Right cardiac atrium (tissue), 5 donors: ENCODE data around the gene TNIP1. TPM values are rescaled to one million over a fixed set of nuclear protein-coding genes. Genes with fewer than 3 reads are reported as not detected.

ENCODE experiments used
- ATAC-seq, 2 donors: fragments of 200-7000 bp; cut with Tn5 transposase; one replicate each; pipeline versions ENCODE4 v1.8.0 to v1.9.1; 2020; ENCODE audit warnings: moderate library complexity in 2 of 2, mild to moderate bottlenecking in 1 of 2
- DNase-seq, 3 donors: peaks; one replicate each; pipeline ENCODE4 v3.0.0-alpha.2; 2020
- H3K27ac ChIP-seq: one replicate; pipeline ENCODE4 v1.5.1; 2013; ENCODE audit warnings: mild to moderate bottlenecking, low read length, control low read depth, moderate library complexity
- H3K27me3 ChIP-seq: one replicate; pipeline ENCODE4 v1.6.1; 2013; ENCODE audit not compliant: control insufficient read depth, insufficient read depth
- H3K4me1 ChIP-seq: one replicate; pipeline ENCODE4 v1.6.1; 2013; ENCODE audit warnings: low read length; ENCODE audit not compliant: control insufficient read depth, insufficient read depth
- H3K4me3 ChIP-seq: one replicate; pipeline ENCODE4 v1.5.1; 2013; ENCODE audit warnings: low read length, control low read depth
- H3K9me3 ChIP-seq: one replicate; pipeline ENCODE4 v1.6.1; 2013; ENCODE audit warnings: low read length; ENCODE audit not compliant: control insufficient read depth
- WGBS: extraction: QIAGEN DNeasy Blood & Tissue Kit; methylation state at CpG from one replicate; pipeline ENCODE4 v1.1.7; 2013; 5-methylcytosine and 5-hydroxymethylcytosine counted together
- intact Hi-C, 4 donors: fragments of 100-400 bp; cut with DNase I; formaldehyde crosslinking; loops; one replicate each; pipeline versions ENCODE4 v1.11.0 to v1.14.0; 2022 to 2023
- polyA plus RNA-seq: library from polyadenylated mRNA; stranded (reverse); fragments of 200-250 nt; gene quantifications from one replicate; pipeline ENCODE4 v1.2.3, GENCODE V29; 2013
- total RNA-seq, 4 donors: library from RNA; stranded (reverse); fragmentation: NEBNext Ultra II Directional; extraction: Animal tissue kit (Norgen Biotek cat#: 25700); gene quantifications; one replicate each; pipeline ENCODE4 v1.2.1, GENCODE V29; 2021
- donor health status: healthy with polysubstance abuse.
- donor health status: DM: no; HTN: yes; CAD: no.
- donor health status: DM: no; HTN: no; CAD: no.
- donor health status: DM: no; HTN: yes; CAD: no; lungs with severe emphysema.
- donor health status: DM: yes; HTN: yes; CAD: no.

TNIP1 gene
- total and polyA plus RNA-seq, 5 donors, result 71.5 to 98.2 (median 77.5) TPM

DNA sequence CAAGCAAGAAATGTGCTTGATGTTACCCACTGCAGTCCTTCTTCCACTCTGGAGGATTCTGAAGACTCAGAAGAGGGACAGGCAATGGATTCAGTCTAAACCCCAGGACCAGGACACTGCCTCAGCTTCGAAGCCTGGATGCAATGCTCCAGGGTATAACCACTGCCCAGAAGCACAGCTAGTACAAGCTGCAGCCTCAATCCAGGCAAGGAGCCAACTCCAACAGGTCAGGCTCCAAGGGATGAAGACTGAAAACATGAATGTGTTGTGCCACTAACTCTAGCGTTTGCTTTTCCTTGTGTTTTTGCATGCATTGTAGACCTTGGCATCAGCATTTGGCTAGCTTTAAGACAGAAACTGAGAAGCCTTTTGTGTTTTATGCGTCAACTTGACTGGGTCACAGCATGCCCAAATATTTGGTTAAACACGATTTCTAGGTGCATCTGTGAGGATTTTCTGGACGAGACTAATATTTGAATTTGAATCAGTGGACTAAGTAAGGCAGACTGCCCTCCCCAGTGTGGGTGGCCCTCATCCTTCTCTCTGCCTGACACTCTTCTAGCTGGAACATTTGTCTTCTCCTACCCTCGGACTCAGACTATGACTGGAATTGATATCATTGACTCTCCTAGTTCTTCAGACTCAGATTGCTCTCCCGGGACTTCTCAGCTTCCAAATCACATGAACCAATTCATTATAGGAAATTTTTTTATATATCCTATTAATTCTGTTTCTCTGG, 81.0 kb downstream of the TNIP1 start:
- peak; percentile 85 to 90 for ATAC-seq
- 36% methylated on average over 7 of the region's 7 CpGs for WGBS
- Histone ChIP-seq H3K27me3 (no peaks in the 10 kb centered on the region), H3K27ac (no peak overlapping the region), H3K9me3 (no peaks in the 10 kb centered on the region), H3K4me1 (peaks cover 3% of the 10 kb centered on the region), H3K4me3 (no peak overlapping the region)
- peak; percentile 75 to 91 (median 82) for DNase-seq
- intact Hi-C loops, result loop anchor here (5.0 kb wide), 4 partner anchors 42 to 117 kb away; no protein-coding TSS in a partner anchor

DNA sequence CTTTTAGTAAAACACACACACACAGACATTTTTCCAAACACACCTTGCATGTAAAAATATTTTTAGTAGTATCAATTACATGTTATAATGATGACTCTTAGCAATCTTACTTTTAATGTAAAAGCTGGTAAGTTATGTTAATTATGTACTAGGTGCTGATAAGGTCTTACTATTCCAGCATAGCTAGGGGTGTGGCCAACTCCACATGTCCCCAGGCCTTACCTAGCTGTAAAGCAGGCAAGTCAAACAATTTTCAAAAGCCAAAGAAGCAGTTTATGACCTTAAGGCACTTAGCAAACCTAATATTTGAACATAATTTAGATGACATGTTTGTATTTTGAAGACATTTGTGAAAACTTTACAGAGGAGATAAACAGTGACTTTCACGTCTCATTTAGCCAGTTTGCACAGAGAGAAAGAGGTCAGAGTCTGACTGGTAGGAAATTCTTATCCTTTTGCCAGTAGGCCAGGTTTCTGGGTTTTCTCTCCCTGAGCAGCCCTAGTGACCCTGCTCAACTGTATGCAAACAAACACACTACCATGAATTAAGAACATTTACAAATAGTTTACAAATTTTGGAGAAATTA, 86.9 kb downstream of the TNIP1 start:
- no peak overlapping the region for H3K4me3 ChIP-seq
- ATAC-seq (no peak), DNase-seq (no peak)
- H3K9me3 ChIP-seq, result no peaks in the 10 kb centered on the region
- intact Hi-C loops, result no loop called here
- 65% methylated on average over 1 of the region's 1 CpG for WGBS
- H3K27ac ChIP-seq, result no peak overlapping the region
- no peaks in the 10 kb centered on the region for H3K27me3 ChIP-seq
- H3K4me1 ChIP-seq, result no peaks in the 10 kb centered on the region

DNA sequence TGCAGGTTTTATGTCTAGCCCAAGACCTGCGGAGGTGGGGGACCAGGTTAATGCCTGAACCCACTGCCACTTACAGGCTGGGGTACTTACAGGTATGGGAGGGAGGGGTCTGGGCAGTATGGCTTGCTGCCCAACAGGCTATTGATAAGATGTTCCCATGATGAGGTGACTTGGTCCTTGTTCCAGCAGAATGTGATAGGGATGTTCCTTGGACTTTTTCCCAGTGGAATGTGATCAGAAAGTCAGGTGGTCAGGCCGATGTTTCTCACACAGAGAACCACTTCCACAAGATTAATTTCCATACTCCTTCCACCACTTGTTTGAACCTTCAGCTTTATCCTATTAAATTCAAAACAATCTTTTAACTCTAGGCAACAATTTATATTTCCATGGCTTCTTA, 87.4 kb downstream of the TNIP1 start:
- DNase-seq (no peak), ATAC-seq (no peak)
- H3K27ac ChIP-seq, result no peak overlapping the region
- WGBS, result 75% methylated on average over 2 of the region's 2 CpGs
- H3K27me3 ChIP-seq, result no peaks in the 10 kb centered on the region
- H3K4me1 ChIP-seq, result no peaks in the 10 kb centered on the region
- no peaks in the 10 kb centered on the region for H3K9me3 ChIP-seq
- H3K4me3 ChIP-seq, result no peak overlapping the region
- intact Hi-C loops, result no loop called here

DNA sequence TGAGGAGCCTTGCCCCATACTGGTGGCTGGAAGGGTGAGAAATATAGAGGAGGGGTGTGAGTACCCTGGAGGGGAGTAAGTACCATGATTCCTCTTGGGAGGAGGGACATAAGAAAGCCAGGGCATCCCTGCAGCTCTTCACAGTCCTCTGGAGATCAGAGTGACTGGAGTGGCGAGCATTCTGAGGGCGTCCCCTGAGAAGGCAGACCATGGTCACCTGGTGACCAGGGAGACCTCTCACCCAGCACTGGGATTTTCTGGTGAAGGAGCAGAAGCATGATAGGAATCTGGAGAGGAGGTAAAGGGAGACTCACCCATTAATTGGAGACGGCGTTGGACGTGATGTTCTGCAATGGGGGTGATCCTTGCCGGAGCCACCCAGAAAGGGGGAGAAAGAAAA, 88.1 kb downstream of the TNIP1 start:
- DNase-seq, result no peak
- H3K4me3 ChIP-seq, result no peak overlapping the region
- H3K4me1 ChIP-seq, result no peaks in the 10 kb centered on the region
- intact Hi-C loops, result no loop called here
- H3K27me3 ChIP-seq, result no peaks in the 10 kb centered on the region
- H3K27ac ChIP-seq, result no peak overlapping the region
- H3K9me3 ChIP-seq, result no peaks in the 10 kb centered on the region
- WGBS, result 95% methylated on average over 6 of the region's 6 CpGs
- no peak for ATAC-seq

DNA sequence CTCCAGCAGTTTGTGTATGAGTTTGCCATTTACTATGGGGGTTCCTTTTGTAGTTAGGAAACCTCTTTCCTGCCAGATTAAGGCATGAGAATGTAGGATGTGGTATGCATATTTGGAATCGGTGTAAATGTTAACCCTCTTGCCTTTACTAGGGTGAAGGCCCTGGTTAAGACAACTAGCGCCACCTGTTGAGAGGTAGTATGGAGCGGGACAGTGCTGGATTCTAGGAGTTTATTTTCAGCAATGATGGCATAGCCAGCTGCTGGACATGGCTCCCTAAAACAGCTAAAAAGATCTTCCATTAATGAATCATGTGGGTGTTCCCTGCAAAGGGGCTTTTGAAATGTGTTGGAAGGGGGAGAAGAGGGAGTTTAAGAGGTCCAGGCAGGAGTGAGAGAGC, 91.1 kb downstream of the TNIP1 start:
- 60% methylated on average over 3 of the region's 3 CpGs for WGBS
- DNase-seq, result no peak
- no peaks in the 10 kb centered on the region for H3K9me3 ChIP-seq
- no peak overlapping the region for H3K27ac ChIP-seq
- H3K27me3 ChIP-seq, result no peaks in the 10 kb centered on the region
- H3K4me3 ChIP-seq, result no peak overlapping the region
- no peaks in the 10 kb centered on the region for H3K4me1 ChIP-seq
- intact Hi-C loops, result no loop called here
- ATAC-seq, result no peak

DNA sequence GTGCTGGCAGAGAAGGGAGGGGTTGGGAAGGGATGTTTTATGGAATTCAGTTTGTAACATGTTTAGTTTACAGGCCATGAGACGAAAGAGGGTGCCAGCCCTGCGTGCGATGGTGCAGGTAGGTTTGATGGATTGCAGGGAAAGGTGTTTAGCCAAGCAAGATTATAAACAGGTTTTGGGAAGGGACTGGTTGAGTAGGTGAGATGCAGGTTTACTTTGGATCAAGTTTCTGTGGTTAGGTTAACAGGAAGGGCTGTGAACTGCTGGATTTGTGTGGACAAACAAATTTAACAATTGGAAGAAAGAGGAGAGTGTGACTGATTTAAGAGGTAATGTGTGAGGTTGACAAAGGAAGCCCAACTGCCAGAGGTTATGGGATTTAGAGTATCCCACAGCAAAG, 93.1 kb downstream of the TNIP1 start:
- no peak overlapping the region for H3K27ac ChIP-seq
- 92% methylated on average over 3 of the region's 3 CpGs for WGBS
- H3K27me3 ChIP-seq, result no peaks in the 10 kb centered on the region
- ATAC-seq, result no peak
- intact Hi-C loops, result no loop called here
- no peak for DNase-seq
- no peaks in the 10 kb centered on the region for H3K4me1 ChIP-seq
- H3K4me3 ChIP-seq, result no peak overlapping the region
- no peaks in the 10 kb centered on the region for H3K9me3 ChIP-seq

Other genes with a start within 250 kb of the TNIP1 start
- gene IRGM, start 234.5 kb downstream of the TNIP1 start, total RNA-seq, result not detected
- gene IRGM, start 234.5 kb downstream of the TNIP1 start, polyA plus RNA-seq, result not detected
- 1 to 10 TPM; 1.4 to 2.5 (median 1.6) TPM for gene ZNF300, start 176.1 kb downstream of the TNIP1 start, total RNA-seq
- gene ZNF300, start 176.1 kb downstream of the TNIP1 start, polyA plus RNA-seq, result 1.6 TPM
- gene GPX3, start 60.4 kb downstream of the TNIP1 start, total RNA-seq, result 1,000 to 10,000 TPM; 1,359 to 2,012 (median 1,429) TPM
- gene GPX3, start 60.4 kb downstream of the TNIP1 start, polyA plus RNA-seq, result 1,982 TPM
- gene ANXA6, start 76.7 kb upstream of the TNIP1 start, total RNA-seq, result 100 to 1,000 TPM; 220 to 238 (median 232) TPM
- 203 TPM for gene ANXA6, start 76.7 kb upstream of the TNIP1 start, polyA plus RNA-seq
- 100 to 1,000 TPM; 167 to 194 (median 190) TPM for gene CCDC69, start 143.1 kb upstream of the TNIP1 start, total RNA-seq
- gene CCDC69, start 143.1 kb upstream of the TNIP1 start, polyA plus RNA-seq, result 244 TPM
- 10 to 100 TPM; 30.1 to 43.4 (median 35.3) TPM for gene GM2A, start 172.2 kb upstream of the TNIP1 start, total RNA-seq
- gene GM2A, start 172.2 kb upstream of the TNIP1 start, polyA plus RNA-seq, result 27.7 TPM
- not detected for gene SLC36A3, start 222.7 kb upstream of the TNIP1 start, total RNA-seq
- gene SLC36A3, start 222.7 kb upstream of the TNIP1 start, polyA plus RNA-seq, result not detected